OCI-LY7 (cell line): Measurements from ENCODE around the gene GK. TPM values are rescaled to one million over a fixed set of nuclear protein-coding genes. Genes with fewer than 3 reads are reported as not detected.
"Not testable (repeated sequence)": the region's sequence is repeated elsewhere in the genome, so short reads cannot be mapped to it uniquely, and the experiment has no call there.

Experiments used
- BruUV-seq: library from RNA; stranded (reverse); fragments of 400-500 nt; replicated peaks from 2 replicates; lab custom pipeline; 2021; lab: Mats Ljungman, UMichigan
- CTCF ChIA-PET: fragments of 300-600 bp; sonication (Branson Sonifier 250); formaldehyde crosslinking; loops from one replicate; lab custom pipeline; 2022; ENCODE audit warnings: antibody characterized with exemption; ENCODE audit not compliant: unreplicated experiment; lab: Charles Lee
- POLR2A ChIA-PET: fragments of 300-600 bp; sonication (Branson Sonifier 250); formaldehyde crosslinking; loops from one replicate; lab custom pipeline; 2022; ENCODE audit warnings: antibody characterized with exemption; lab: Charles Lee
- DNase-seq: peaks from one replicate; pipeline ENCODE4 v3.0.0-alpha.2; 2015; ENCODE audit warnings: low spot score
- H2AFZ ChIP-seq: fragments of 200-600 bp; sonication (generic), shearing (Covaris generic); 2 replicates; pipeline ENCODE4 v1.6.1; 2014; ENCODE audit warnings: mild to moderate bottlenecking, antibody characterized with exemption, low read length, moderate library complexity
- H3K27ac ChIP-seq: fragments of 200-600 bp; sonication (generic); 2 replicates; pipeline ENCODE4 v1.5.1; 2014; ENCODE audit warnings: mixed run types, low read depth, mild to moderate bottlenecking, moderate library complexity, low read length, inconsistent platforms; ENCODE audit not compliant: poor library complexity, severe bottlenecking
- H3K36me3 ChIP-seq: fragments of 200-600 bp; sonication (generic); 2 replicates; pipeline ENCODE4 v1.6.1; 2014; ENCODE audit warnings: mild to moderate bottlenecking, antibody characterized with exemption, low read length, moderate library complexity, mixed read lengths; ENCODE audit not compliant: insufficient read depth
- H3K4me1 ChIP-seq: fragments of 200-600 bp; sonication (generic); 2 replicates; pipeline ENCODE4 v1.5.1; 2014; ENCODE audit warnings: mild to moderate bottlenecking, low read length; ENCODE audit not compliant: insufficient read depth, poor library complexity, severe bottlenecking
- H3K4me2 ChIP-seq: fragments of 200-600 bp; sonication (generic); 2 replicates; pipeline ENCODE4 v1.6.1; 2014; ENCODE audit warnings: mild to moderate bottlenecking, low read length
- H3K4me3 ChIP-seq: fragments of 200-600 bp; sonication (generic); 2 replicates; pipeline ENCODE4 v1.5.1; 2014; ENCODE audit warnings: mild to moderate bottlenecking, low read depth, low read length; ENCODE audit not compliant: poor library complexity, severe bottlenecking
- H3K79me2 ChIP-seq: fragments of 200-600 bp; sonication (generic); 2 replicates; pipeline ENCODE4 v1.6.1; 2016; ENCODE audit warnings: low read depth, mild to moderate bottlenecking, low read length, moderate library complexity, mixed read lengths; ENCODE audit not compliant: insufficient read depth
- H3K9me2 ChIP-seq: fragments of 200-600 bp; sonication (generic); 2 replicates; pipeline ENCODE4 v1.6.1; 2016; ENCODE audit warnings: mild to moderate bottlenecking, low read length, mixed read lengths; ENCODE audit not compliant: insufficient read depth
- H3K9me3 ChIP-seq: fragments of 200-600 bp; sonication (generic); 2 replicates; pipeline ENCODE4 v1.6.1; 2014; ENCODE audit warnings: mild to moderate bottlenecking, mixed run types, low read length, mixed read lengths
- H4K20me1 ChIP-seq: fragments of 200-600 bp; sonication (generic); 2 replicates; pipeline ENCODE4 v1.6.1; 2014; ENCODE audit warnings: mild to moderate bottlenecking, antibody characterized with exemption, low read length, moderate library complexity, mixed read lengths; ENCODE audit not compliant: insufficient read depth
- CTCF ChIP-seq: fragments of 200-600 bp; sonication (generic); conservative IDR thresholded peaks from 2 replicates; pipeline ENCODE4 v1.5.1; 2014; ENCODE audit warnings: mild to moderate bottlenecking, antibody characterized with exemption, low read length, moderate library complexity, mixed read lengths
- EZH2phosphoT487 ChIP-seq: fragments of 200-600 bp; sonication (generic); IDR thresholded peaks from 2 replicates; pipeline ENCODE4 v1.6.1; 2018; ENCODE audit warnings: low read depth, borderline replicate concordance, mild to moderate bottlenecking, mixed run types, antibody characterized with exemption, low read length, moderate library complexity, mixed read lengths
- intact Hi-C: fragments of 100-400 bp; cut with micrococcal nuclease; formaldehyde crosslinking; loops from one replicate; pipeline ENCODE4 v1.10.0; 2022; ENCODE audit not compliant: unreplicated experiment
- total RNA-seq, 2 experiments: library from RNA; depleted of rRNA in 1 of 2; stranded (reverse); fragments of >200 nt in 1 of 2; shearing (Covaris generic) in 1 of 2; gene quantifications; 2 replicates each; pipeline ENCODE4 v1.2.3, GENCODE V29; 2014 to 2022

GK gene
- total RNA-seq, 2 experiments from 2014 or later: 10.1 to 19.7 TPM

DNA sequence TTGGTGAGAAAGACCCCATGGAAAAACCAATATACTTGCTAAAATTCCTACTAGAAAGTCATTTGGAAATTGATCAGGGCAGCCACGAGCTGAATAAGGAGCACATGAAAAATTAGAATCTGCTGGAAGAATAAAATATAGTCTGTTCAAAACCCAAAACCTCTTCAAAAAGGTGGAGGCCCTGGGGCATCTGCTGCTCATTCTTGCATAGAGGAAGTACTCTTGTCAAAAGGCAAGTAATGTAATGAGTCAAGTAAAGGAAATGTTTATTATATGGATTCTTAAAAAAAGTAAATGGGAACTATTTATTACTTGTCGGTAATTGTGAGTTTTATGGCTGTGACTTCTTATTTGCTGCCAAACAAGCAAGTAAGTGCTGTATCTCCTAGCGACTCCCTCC, 109.5 kb downstream of the GK start:
- no TSS peak for BruUV-seq
- H3K9me3 ChIP-seq: no peaks in the 10 kb centered on the region
- no peaks in the 10 kb centered on the region for H3K9me2 ChIP-seq
- H3K27ac ChIP-seq: no peak overlapping the region
- intact Hi-C loops: no loop called here
- no peaks in the 10 kb centered on the region for H3K4me1 ChIP-seq
- ChIA-PET CTCF (no interaction called here), POLR2A (no interaction called here)
- no peaks in the 10 kb centered on the region for H3K79me2 ChIP-seq
- H2AFZ ChIP-seq: no peak overlapping the region
- H3K4me2 ChIP-seq: no peak overlapping the region
- no peaks in the 10 kb centered on the region for H3K36me3 ChIP-seq
- no peaks in the 10 kb centered on the region for H4K20me1 ChIP-seq
- TF ChIP-seq EZH2phosphoT487 (no peak), CTCF (no peak)
- H3K4me3 ChIP-seq: no peak overlapping the region
- DNase-seq: no peak

DNA sequence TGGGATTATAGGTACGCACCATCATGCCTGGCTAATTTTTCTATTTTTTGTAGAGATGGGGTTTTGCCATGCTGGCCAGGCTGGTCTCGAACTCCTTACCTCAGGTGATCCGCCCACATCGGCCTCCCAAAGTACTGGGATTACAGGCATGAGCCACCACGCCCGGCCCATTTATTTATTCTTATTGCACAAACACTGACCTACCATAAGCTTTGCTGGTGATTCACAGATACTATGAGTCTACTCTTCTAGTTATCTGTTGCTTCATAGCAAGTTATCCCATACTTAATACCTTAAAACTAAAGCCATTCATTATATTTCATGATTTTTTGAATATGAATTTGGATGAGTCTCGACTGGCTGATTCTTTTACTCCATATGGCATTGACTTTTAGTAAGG, 120.5 kb downstream of the GK start:
- POLR2A ChIA-PET: not testable (repeated sequence)

GRCh38 chrX:30777575-30777974, 124.4 kb downstream of the GK start:
- no peak overlapping the region for H3K4me3 ChIP-seq
- no peaks in the 10 kb centered on the region for H3K9me2 ChIP-seq
- no peak overlapping the region for H3K27ac ChIP-seq
- H4K20me1 ChIP-seq: no peaks in the 10 kb centered on the region
- DNase-seq: no peak
- H3K4me1 ChIP-seq: no peaks in the 10 kb centered on the region
- no peak overlapping the region for H2AFZ ChIP-seq
- H3K79me2 ChIP-seq: no peaks in the 10 kb centered on the region
- H3K36me3 ChIP-seq: no peaks in the 10 kb centered on the region
- BruUV-seq: no TSS peak
- H3K4me2 ChIP-seq: no peak overlapping the region
- POLR2A ChIA-PET: no interaction called here
- TF ChIP-seq EZH2phosphoT487 (no peak), CTCF (no peak)
- CTCF ChIA-PET: no interaction called here
- intact Hi-C loops: no loop called here
- no peaks in the 10 kb centered on the region for H3K9me3 ChIP-seq

More for the DNA sequence above, 120.5 kb downstream of the GK start:
- H3K79me2 ChIP-seq, H3K9me3 ChIP-seq, H3K4me3 ChIP-seq, H4K20me1 ChIP-seq, H3K4me2 ChIP-seq, H2AFZ ChIP-seq, H3K4me1 ChIP-seq, intact Hi-C loops, H3K27ac ChIP-seq, CTCF ChIA-PET, DNase-seq, H3K9me2 ChIP-seq, H3K36me3 ChIP-seq, BruUV-seq: not testable (repeated sequence)
